ENCODE data around the gene CTBP2.

- TF ChIP-seq HDGF (IDR thresholded peaks at IDR 0.05; ENCODE audit: borderline replicate concordance) (no peak), FOXM1 (IDR thresholded peaks at IDR 0.05; ENCODE audit: borderline replicate concordance) (no peak), BHLHE40 (IDR thresholded peaks at IDR 0.05; ENCODE audit: borderline replicate concordance) (no peak), ARNT (IDR thresholded peaks at IDR 0.05) (no peak), SP1 (IDR thresholded peaks at IDR 0.05) (no peak), SUZ12 (IDR thresholded peaks at IDR 0.05) (no peak), LEF1 (IDR thresholded peaks at IDR 0.05; ENCODE audit: borderline replicate concordance) (no peak), TARDBP (IDR thresholded peaks at IDR 0.05) (no peak), NFRKB (IDR thresholded peaks at IDR 0.05) (no peak)
These were observed 98.0 kb downstream of the CTBP2 start for GRCh38 chr10:125062227-125062913.
